Inferior parietal cortex (tissue), 1 donor: ENCODE results near the gene GYG2.
"Not testable (repeated sequence)": the region's sequence is repeated elsewhere in the genome, so short reads cannot be mapped to it uniquely, and the experiment has no call there.

ENCODE experiments used
- DNase-seq: peaks from one replicate; pipeline ENCODE4 v3.0.0-alpha.2; 2016; ENCODE audit errors: extremely low spot score

Gene GYG2

GRCh38 chrX:2828344-2828958, at the start of gene GYG2:
TSS of gene GYG2 (plus strand) at chrX:2828930. CDS start at chrX:2830189, 1,259 bp downstream.
- DNase-seq: no peak

- DNase-seq: not testable (repeated sequence)
These were observed 48.1 kb upstream of the GYG2 start for GRCh38 chrX:2780472-2781225.

GRCh38 chrX:2781226-2781571, 47.5 kb upstream of the GYG2 start:
- no peak for DNase-seq

- DNase-seq: no peak
These were observed 47.0 kb upstream of the GYG2 start for GRCh38 chrX:2781698-2782097.

GRCh38 chrX:2782171-2782570, 46.6 kb upstream of the GYG2 start:
- no peak for DNase-seq

GRCh38 chrX:2782778-2783177, 46.0 kb upstream of the GYG2 start:
- no peak for DNase-seq

- no peak for DNase-seq
These were observed 44.7 kb upstream of the GYG2 start for GRCh38 chrX:2784026-2784425.

GRCh38 chrX:2785538-2785937, 43.2 kb upstream of the GYG2 start:
- DNase-seq: no peak

- DNase-seq: no peak
These were observed 39.8 kb upstream of the GYG2 start for GRCh38 chrX:2788980-2789379.

GRCh38 chrX:2789569-2789968, 39.2 kb upstream of the GYG2 start:
- no peak for DNase-seq

GRCh38 chrX:2793752-2794151, 35.0 kb upstream of the GYG2 start:
- no peak for DNase-seq

- DNase-seq: no peak
These were observed 34.4 kb upstream of the GYG2 start for GRCh38 chrX:2794336-2794735.

GRCh38 chrX:2796808-2797207, 31.9 kb upstream of the GYG2 start:
- not testable (repeated sequence) for DNase-seq

GRCh38 chrX:2799369-2799768, 29.4 kb upstream of the GYG2 start:
- DNase-seq: no peak

GRCh38 chrX:2799980-2800379, 28.8 kb upstream of the GYG2 start:
- DNase-seq: not testable (repeated sequence)

- no peak for DNase-seq
These were observed 27.5 kb upstream of the GYG2 start for GRCh38 chrX:2801223-2801622.

GRCh38 chrX:2802376-2803090, 26.2 kb upstream of the GYG2 start:
- DNase-seq: not testable (repeated sequence)

- not testable (repeated sequence) for DNase-seq
These were observed 25.2 kb upstream of the GYG2 start for GRCh38 chrX:2803486-2803885.

GRCh38 chrX:2804106-2804843, 24.5 kb upstream of the GYG2 start:
- not testable (repeated sequence) for DNase-seq

GRCh38 chrX:2804858-2805257, 23.9 kb upstream of the GYG2 start:
- DNase-seq: not testable (repeated sequence)

- no peak for DNase-seq
These were observed 17.5 kb upstream of the GYG2 start for GRCh38 chrX:2811271-2811670.
